OCI-LY7 (cell line): ENCODE measurements around the gene RAMP1. TPM values are rescaled to one million over a fixed set of nuclear protein-coding genes. Genes with fewer than 3 reads are reported as not detected.

ENCODE experiments used
- BruUV-seq: library from RNA; stranded (reverse); fragments of 400-500 nt; replicated peaks from 2 replicates; lab custom pipeline; 2021; lab: Mats Ljungman, UMichigan
- CTCF ChIA-PET: fragments of 300-600 bp; sonication (Branson Sonifier 250); formaldehyde crosslinking; loops from one replicate; lab custom pipeline; 2022; ENCODE audit warnings: antibody characterized with exemption; ENCODE audit not compliant: unreplicated experiment; lab: Charles Lee
- POLR2A ChIA-PET: fragments of 300-600 bp; sonication (Branson Sonifier 250); formaldehyde crosslinking; loops from one replicate; lab custom pipeline; 2022; ENCODE audit warnings: antibody characterized with exemption; lab: Charles Lee
- DNase-seq: peaks from one replicate; pipeline ENCODE4 v3.0.0-alpha.2; 2015; ENCODE audit warnings: low spot score
- H2AFZ ChIP-seq: fragments of 200-600 bp; sonication (generic), shearing (Covaris generic); 2 replicates; pipeline ENCODE4 v1.6.1; 2014; ENCODE audit warnings: mild to moderate bottlenecking, antibody characterized with exemption, low read length, moderate library complexity
- H3K27ac ChIP-seq: fragments of 200-600 bp; sonication (generic); 2 replicates; pipeline ENCODE4 v1.5.1; 2014; ENCODE audit warnings: mixed run types, low read depth, mild to moderate bottlenecking, moderate library complexity, low read length, inconsistent platforms; ENCODE audit not compliant: poor library complexity, severe bottlenecking
- H3K36me3 ChIP-seq: fragments of 200-600 bp; sonication (generic); 2 replicates; pipeline ENCODE4 v1.6.1; 2014; ENCODE audit warnings: mild to moderate bottlenecking, antibody characterized with exemption, low read length, moderate library complexity, mixed read lengths; ENCODE audit not compliant: insufficient read depth
- H3K4me1 ChIP-seq: fragments of 200-600 bp; sonication (generic); 2 replicates; pipeline ENCODE4 v1.5.1; 2014; ENCODE audit warnings: mild to moderate bottlenecking, low read length; ENCODE audit not compliant: insufficient read depth, poor library complexity, severe bottlenecking
- H3K4me2 ChIP-seq: fragments of 200-600 bp; sonication (generic); 2 replicates; pipeline ENCODE4 v1.6.1; 2014; ENCODE audit warnings: mild to moderate bottlenecking, low read length
- H3K4me3 ChIP-seq: fragments of 200-600 bp; sonication (generic); 2 replicates; pipeline ENCODE4 v1.5.1; 2014; ENCODE audit warnings: mild to moderate bottlenecking, low read depth, low read length; ENCODE audit not compliant: poor library complexity, severe bottlenecking
- H3K79me2 ChIP-seq: fragments of 200-600 bp; sonication (generic); 2 replicates; pipeline ENCODE4 v1.6.1; 2016; ENCODE audit warnings: low read depth, mild to moderate bottlenecking, low read length, moderate library complexity, mixed read lengths; ENCODE audit not compliant: insufficient read depth
- H3K9me2 ChIP-seq: fragments of 200-600 bp; sonication (generic); 2 replicates; pipeline ENCODE4 v1.6.1; 2016; ENCODE audit warnings: mild to moderate bottlenecking, low read length, mixed read lengths; ENCODE audit not compliant: insufficient read depth
- H3K9me3 ChIP-seq: fragments of 200-600 bp; sonication (generic); 2 replicates; pipeline ENCODE4 v1.6.1; 2014; ENCODE audit warnings: mild to moderate bottlenecking, mixed run types, low read length, mixed read lengths
- H4K20me1 ChIP-seq: fragments of 200-600 bp; sonication (generic); 2 replicates; pipeline ENCODE4 v1.6.1; 2014; ENCODE audit warnings: mild to moderate bottlenecking, antibody characterized with exemption, low read length, moderate library complexity, mixed read lengths; ENCODE audit not compliant: insufficient read depth
- CTCF ChIP-seq: fragments of 200-600 bp; sonication (generic); conservative IDR thresholded peaks from 2 replicates; pipeline ENCODE4 v1.5.1; 2014; ENCODE audit warnings: mild to moderate bottlenecking, antibody characterized with exemption, low read length, moderate library complexity, mixed read lengths
- EZH2phosphoT487 ChIP-seq: fragments of 200-600 bp; sonication (generic); IDR thresholded peaks from 2 replicates; pipeline ENCODE4 v1.6.1; 2018; ENCODE audit warnings: low read depth, borderline replicate concordance, mild to moderate bottlenecking, mixed run types, antibody characterized with exemption, low read length, moderate library complexity, mixed read lengths
- intact Hi-C: fragments of 100-400 bp; cut with micrococcal nuclease; formaldehyde crosslinking; loops from one replicate; pipeline ENCODE4 v1.10.0; 2022; ENCODE audit not compliant: unreplicated experiment
- total RNA-seq, 2 experiments: library from RNA; depleted of rRNA in 1 of 2; stranded (reverse); fragments of >200 nt in 1 of 2; shearing (Covaris generic) in 1 of 2; gene quantifications; 2 replicates each; pipeline ENCODE4 v1.2.3, GENCODE V29; 2014 to 2022

The RAMP1 gene
- total RNA-seq, 2 experiments from 2014 or later: not detected

- Histone ChIP-seq H3K9me2 (no peaks in the 10 kb centered on the region), H3K79me2 (no peaks in the 10 kb centered on the region), H4K20me1 (no peaks in the 10 kb centered on the region), H3K27ac (no peak overlapping the region), H3K4me1 (no peaks in the 10 kb centered on the region), H2AFZ (no peak overlapping the region), H3K9me3 (no peaks in the 10 kb centered on the region), H3K36me3 (no peaks in the 10 kb centered on the region), H3K4me3 (no peak overlapping the region), H3K4me2 (no peak overlapping the region)
- ChIA-PET POLR2A (interaction anchor here (0.5 to 1.1 kb wide), 3 partner anchors 71 to 1499 kb away, joined by 3 to 4 read pairs (median 4); no protein-coding TSS in a partner anchor), CTCF (no interaction called here)
- no peak for TF ChIP-seq EZH2phosphoT487
- no peak for TF ChIP-seq CTCF
- DNase-seq: no peak
- intact Hi-C loops: loop anchor here (10.0 kb wide), 1 partner anchor 311 kb away; no protein-coding TSS in a partner anchor
- no TSS peak for BruUV-seq
Measured at GRCh38 chr2:237854295-237854694, 5.1 kb upstream of the RAMP1 start.

- no TSS peak for BruUV-seq
- Histone ChIP-seq H3K4me3 (no peak overlapping the region), H3K9me2 (no peaks in the 10 kb centered on the region), H3K36me3 (no peaks in the 10 kb centered on the region), H3K79me2 (no peaks in the 10 kb centered on the region), H2AFZ (no peak overlapping the region), H4K20me1 (no peaks in the 10 kb centered on the region), H3K4me1 (no peaks in the 10 kb centered on the region), H3K9me3 (no peaks in the 10 kb centered on the region), H3K27ac (no peak overlapping the region), H3K4me2 (no peak overlapping the region)
- DNase-seq: no peak
- intact Hi-C loops: loop anchor here (1.0 to 10.0 kb wide), 2 partner anchors 307 to 406 kb away; no protein-coding TSS in a partner anchor
- TF ChIP-seq CTCF (no peak), EZH2phosphoT487 (no peak)
- POLR2A ChIA-PET: no interaction called here
- CTCF ChIA-PET: no interaction called here
Measured at GRCh38 chr2:237857791-237858190, 1.6 kb upstream of the RAMP1 start.

GRCh38 chr2:237858294-237859081, 935 bp upstream of the RAMP1 start:
- DNase-seq: peak; percentile 53
- ChIA-PET POLR2A (no interaction called here), CTCF (no interaction called here)
- Histone ChIP-seq H2AFZ (no peak overlapping the region), H3K27ac (no peak overlapping the region), H3K9me3 (no peaks in the 10 kb centered on the region), H3K4me2 (no peak overlapping the region), H3K4me3 (no peak overlapping the region), H3K36me3 (no peaks in the 10 kb centered on the region), H3K9me2 (no peaks in the 10 kb centered on the region), H3K4me1 (no peaks in the 10 kb centered on the region), H3K79me2 (no peaks in the 10 kb centered on the region), H4K20me1 (no peaks in the 10 kb centered on the region)
- intact Hi-C loops: loop anchor here (1.0 to 10.0 kb wide), 2 partner anchors 306 to 405 kb away; no protein-coding TSS in a partner anchor
- TF ChIP-seq EZH2phosphoT487 (no peak), CTCF (peak; percentile 72)
- no TSS peak for BruUV-seq
